HG02885 (cell line): ENCODE data around the gene DYRK1A.

ENCODE experiments used
- ATAC-seq: cut with Tn5 transposase; IDR thresholded peaks from one replicate; pipeline ENCODE4 v1.9.1; 2021; ENCODE audit warnings: mild to moderate bottlenecking; ENCODE audit not compliant: unreplicated experiment, poor library complexity

The DYRK1A gene

GRCh38 chr21:37383784-37384311, 17.3 kb downstream of the DYRK1A start:
- ATAC-seq = no peak

DNA sequence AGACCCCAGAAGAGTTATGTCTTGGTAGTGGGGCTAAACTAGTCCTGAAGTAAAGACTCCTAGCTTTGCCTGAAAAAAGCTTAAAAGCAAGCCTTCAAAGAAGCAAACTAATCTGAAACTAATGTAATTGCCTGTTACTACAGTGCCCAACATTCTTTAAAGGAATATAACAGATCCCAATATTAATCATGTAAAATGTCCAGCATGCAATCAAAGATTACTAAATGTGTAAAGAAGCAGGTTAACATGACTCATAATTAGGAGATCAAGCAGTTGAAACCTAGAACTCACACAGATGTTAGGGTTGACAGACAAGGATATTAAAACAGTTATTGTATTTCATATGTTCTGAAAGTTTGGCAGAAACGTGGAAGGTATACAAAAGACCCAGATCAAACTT, 17.8 kb downstream of the DYRK1A start:
- ATAC-seq = no peak

DNA sequence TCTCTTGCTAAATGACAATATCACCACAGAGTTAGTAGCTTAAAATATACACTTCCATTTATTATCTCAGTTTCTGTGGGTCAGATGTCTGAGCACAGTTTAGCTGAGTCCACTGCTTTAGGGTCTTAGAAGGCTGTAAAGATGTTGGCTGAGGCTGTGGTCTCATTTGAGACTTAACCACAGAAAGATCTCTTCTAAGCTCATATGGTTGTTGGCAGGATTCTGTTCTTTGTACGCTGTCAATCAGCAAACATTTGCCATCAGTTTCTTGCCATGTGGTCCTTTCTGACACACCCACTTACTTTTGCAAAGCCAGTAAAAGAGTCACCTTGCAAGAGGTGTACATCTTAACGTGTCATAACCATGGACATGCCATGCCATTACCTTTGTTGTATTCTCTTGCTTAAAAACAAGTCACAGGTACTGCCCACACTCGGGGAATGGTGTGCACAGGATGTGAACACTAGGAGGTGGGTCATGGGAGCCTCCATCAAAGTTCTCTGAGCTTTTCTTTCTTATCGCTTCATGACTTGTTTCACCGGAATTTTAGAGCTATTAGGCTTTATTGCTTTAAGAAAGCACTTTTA, 18.7 kb downstream of the DYRK1A start:
- no peak for ATAC-seq

DNA sequence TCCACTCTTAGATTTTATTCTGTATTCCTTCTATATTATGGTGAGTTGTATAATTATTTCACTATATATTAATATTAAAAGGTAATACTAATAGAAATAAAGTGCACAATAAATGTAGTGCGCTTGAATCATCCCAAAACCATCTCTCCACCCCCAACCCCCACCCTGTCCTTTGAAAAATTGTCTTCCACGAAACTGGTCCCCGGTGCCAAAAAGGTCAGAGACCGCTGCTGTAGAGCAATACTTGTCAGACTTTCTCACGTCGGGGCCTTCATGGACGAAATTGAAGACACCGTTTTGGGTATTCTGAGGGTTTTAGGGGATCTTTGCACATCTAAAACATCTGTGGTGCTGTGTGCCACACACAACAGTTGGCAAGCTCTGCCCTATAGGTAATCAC, 19.6 kb downstream of the DYRK1A start:
- ATAC-seq = no peak

DNA sequence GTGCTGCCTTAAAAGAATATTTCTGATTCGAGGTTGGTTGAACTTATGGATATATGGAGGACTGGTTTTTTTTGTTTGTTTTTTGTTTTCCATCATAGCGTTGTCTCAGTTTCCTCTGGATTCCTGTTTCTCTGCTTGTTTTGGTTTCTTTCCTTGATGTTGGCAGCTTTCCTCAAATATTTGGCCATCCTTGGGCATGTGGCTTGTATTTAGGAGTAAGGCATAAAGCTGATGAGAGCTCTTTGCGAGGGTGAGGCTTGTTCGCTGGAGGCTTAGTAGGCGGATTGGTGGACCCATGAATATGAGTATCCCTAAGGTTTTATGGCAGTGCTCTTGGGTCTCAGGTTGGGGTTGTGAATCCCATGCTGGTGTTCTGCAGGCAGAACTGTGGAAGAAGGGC, 22.9 kb downstream of the DYRK1A start:
- ATAC-seq = no peak

- no peak for ATAC-seq
These were observed 25.1 kb downstream of the DYRK1A start for GRCh38 chr21:37391666-37392065.

GRCh38 chr21:37392441-37392840, 25.9 kb downstream of the DYRK1A start:
- ATAC-seq = no peak

GRCh38 chr21:37393030-37393429, 26.5 kb downstream of the DYRK1A start:
- no peak for ATAC-seq

DNA sequence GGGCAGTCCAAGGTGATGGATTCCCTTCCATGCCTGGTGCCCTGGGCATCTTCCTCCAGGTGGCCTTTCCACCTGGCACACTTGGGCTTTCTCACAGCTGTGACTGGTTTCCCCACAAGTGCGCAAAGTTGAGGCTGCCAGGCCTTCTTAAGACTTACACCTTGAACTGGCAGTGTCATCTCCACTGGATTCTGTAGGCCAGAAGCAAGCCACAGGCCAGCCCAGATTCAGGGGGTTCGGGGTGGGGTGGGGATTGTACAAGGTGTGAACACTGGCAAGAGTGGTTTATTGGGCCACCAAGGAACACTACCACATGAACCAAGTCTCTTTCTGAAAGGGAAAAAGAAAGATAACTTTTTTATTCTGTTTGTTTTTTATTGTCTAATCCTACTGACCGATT, 27.2 kb downstream of the DYRK1A start:
- no peak for ATAC-seq

DNA sequence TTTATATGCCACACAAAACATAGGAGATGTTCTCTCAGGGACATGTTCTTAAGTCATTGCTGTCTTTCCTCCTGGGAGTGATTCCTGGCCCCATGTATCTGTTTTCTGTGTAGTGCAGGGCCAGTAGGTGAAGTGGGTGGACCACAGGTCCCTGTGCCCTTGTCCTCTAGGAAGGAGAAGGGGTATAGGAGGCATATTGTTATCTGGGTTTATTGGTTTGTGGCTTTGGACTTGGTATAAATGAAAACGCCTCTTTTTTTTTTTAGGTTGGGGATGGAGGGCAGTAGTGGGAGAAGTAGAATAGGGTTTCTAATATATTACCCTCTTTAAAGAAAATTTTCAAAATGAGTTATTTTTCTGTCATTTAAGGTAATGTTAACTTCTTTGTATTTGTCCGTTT, 29.4 kb downstream of the DYRK1A start:
- ATAC-seq = no peak

- ATAC-seq = no peak
These were observed 30.3 kb downstream of the DYRK1A start for GRCh38 chr21:37396855-37397254.

DNA sequence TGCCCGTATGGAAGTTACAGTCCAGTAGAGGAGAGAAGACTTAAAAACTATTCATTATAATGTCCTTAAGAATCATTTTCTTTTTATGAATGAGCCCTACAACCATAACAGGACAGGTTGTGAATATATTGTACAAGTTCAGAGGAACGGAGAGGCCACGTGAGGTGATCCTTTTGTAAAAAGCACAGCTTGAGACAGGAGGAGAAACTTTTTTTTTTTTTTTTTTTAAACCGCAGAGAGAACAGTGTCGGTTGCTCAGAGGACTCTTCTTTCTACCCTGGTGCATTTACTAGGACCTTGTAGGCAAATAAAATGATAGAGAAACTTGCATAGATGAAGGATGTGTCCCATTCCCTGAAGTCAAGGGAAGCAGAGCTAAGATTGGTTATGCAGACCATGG, 32.1 kb downstream of the DYRK1A start:
- no peak for ATAC-seq

GRCh38 chr21:37402251-37402867, 35.8 kb downstream of the DYRK1A start:
- ATAC-seq = no peak

DNA sequence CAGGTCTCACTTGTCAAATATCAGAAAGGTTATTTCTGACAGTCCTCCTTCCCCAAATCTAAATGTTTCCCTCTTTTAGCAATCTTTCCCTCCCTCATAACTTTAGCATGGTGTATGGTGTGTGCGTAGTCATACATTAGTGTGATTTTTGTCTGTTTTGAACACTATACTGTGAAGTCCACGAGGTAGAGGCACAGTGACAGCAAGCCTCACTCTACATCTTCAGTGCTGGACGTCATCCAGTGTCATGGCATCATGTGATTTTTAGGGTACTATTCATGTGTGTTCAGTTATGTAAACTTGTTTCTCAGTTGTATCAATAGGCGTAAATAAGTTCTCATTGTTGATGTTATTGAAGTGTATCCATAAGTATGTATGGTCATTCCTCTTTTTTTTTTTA, 39.1 kb downstream of the DYRK1A start:
- no peak for ATAC-seq

DNA sequence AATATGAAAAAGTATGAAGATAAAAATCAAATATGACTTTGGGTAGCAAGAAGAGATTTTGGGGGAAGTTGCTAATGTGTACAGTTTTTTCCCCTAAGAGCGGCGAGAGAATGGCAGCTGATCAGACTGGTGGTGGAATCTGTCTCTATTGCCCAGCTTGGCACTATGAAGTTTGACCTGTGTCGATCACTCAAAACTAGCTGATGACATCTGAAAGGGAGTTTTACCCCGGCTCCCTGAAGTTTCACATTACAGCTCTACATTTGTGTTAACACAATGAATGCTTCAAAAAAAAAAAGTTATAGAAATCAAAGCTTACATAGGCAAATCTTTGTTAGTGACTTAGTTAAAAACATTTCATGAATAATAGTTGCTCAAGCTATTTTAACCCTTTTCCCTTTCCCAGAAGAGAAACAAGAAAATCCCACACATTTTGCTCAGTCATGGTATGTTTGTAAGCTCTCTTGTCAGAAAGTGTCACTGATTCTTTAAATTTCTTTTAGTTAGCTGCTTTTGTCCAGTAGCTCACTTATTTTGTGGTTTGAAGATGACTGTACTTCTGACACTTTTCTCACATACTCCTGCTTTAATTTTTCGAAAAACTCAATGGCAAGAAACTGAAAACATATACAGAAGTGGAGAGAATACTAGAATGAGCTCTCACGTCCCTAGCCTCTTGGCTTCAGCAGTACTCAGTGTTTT, 41.3 kb downstream of the DYRK1A start:
- ATAC-seq = peak; percentile 77

DNA sequence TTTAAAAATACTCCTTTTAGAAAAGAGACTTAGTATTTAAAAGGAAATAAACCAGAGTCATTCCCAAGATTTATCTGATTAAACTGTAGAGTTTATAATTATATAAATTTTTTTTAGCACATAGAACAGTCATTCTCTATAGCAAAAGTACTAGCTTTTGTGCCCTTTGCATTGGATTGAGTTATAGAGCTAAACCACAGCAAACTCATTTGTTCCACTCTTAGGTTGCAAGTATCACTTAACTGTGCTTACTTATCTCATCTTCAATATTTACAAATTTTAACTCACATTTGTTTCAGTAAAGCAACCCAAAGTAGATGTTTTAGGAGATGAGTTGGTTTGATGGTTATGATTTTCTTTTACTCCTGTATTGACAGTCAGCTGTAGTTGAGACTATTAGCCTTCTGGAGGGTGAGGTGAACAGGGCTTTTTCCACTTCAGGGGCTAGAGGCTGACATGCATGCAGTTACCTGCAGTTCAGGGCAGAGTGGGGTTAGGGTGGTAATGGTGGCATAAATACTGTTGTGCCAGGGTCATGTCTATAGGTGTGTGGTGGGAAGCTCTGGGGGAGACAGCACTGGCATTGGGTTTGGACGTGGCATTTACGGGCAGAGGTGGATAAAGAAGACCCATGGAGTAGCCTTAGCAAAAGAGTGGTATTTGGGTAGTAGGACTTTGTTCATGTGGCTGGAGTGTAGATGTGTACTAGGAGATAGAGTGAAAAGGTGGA, 42.1 kb downstream of the DYRK1A start:
- ATAC-seq = peak; percentile 29

- ATAC-seq = no peak
These were observed 44.1 kb downstream of the DYRK1A start for GRCh38 chr21:37410639-37411038.

DNA sequence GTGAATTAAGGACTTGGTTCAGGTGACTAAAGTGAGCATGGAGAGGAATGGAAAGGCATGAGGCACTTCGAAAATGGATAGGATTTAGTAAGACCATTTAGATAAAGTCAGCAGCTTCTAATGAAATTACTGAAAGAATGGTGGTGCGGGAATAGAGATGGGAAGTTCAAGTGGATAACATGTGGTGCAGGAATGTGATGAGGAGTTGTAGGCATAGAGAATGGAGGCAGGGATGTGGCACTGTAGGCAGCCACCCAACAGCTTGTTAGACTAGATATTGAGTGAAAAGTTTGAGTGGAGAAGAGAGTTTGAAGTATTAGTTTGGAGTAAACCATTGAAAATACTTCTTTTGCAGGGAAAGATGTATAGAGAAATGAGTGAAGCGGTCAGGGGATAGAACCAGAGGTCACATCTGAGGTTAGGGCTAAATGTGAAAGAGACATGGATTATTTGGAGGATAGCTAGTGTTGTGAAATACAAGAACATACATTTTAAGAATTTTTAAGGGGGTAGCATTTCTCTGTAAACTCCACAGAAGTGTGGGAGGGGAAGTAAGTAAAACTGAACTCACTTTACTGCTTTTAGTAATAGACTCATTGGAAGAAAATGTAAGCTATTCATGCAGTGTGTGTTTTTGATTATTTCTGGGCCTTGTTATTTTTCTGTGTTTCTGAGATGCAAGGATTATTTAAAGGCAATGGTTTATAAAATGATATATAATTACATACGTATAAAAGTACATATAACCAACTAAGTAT, 46.2 kb downstream of the DYRK1A start:
- no peak for ATAC-seq

GRCh38 chr21:37413553-37414291, 47.1 kb downstream of the DYRK1A start:
- no peak for ATAC-seq
